Measurements from ENCODE around the gene ARMS2.

GRCh38 chr10:122493761-122494160 lies 39.3 kb downstream of the ARMS2 start:
- no peak for TF ChIP-seq CTCF (conservative IDR thresholded peaks at IDR 0.05)
- TF ChIP-seq ZFX (IDR thresholded peaks at IDR 0.05): no peak
